ENCODE measurements around the gene MAN1C1.
"Not testable (repeated sequence)": the region's sequence is repeated elsewhere in the genome, so short reads cannot be mapped to it uniquely, and the experiment has no call there.

MAN1C1 gene

GRCh38 chr1:25583519-25584370, 32.8 kb upstream of the MAN1C1 start:
- DNase-seq = no peak

GRCh38 chr1:25586181-25586588, 30.4 kb upstream of the MAN1C1 start:
- DNase-seq = no peak

- DNase-seq = no peak
Observed at GRCh38 chr1:25587290-25587689, 29.3 kb upstream of the MAN1C1 start.

GRCh38 chr1:25588224-25588623, 28.4 kb upstream of the MAN1C1 start:
- not testable (repeated sequence) for DNase-seq

- not testable (repeated sequence) for DNase-seq
Observed at GRCh38 chr1:25588786-25589185, 27.8 kb upstream of the MAN1C1 start.

- DNase-seq = no peak
Observed at GRCh38 chr1:25590096-25590824, 26.3 kb upstream of the MAN1C1 start.

GRCh38 chr1:25593861-25594260, 22.7 kb upstream of the MAN1C1 start:
- no peak for DNase-seq

GRCh38 chr1:25594971-25595370, 21.6 kb upstream of the MAN1C1 start:
- DNase-seq = no peak

- DNase-seq = not testable (repeated sequence)
Observed at GRCh38 chr1:25596641-25597040, 19.9 kb upstream of the MAN1C1 start.

GRCh38 chr1:25598879-25599278, 17.7 kb upstream of the MAN1C1 start:
- DNase-seq = no peak

GRCh38 chr1:25599969-25600610, 16.5 kb upstream of the MAN1C1 start:
- no peak for DNase-seq

GRCh38 chr1:25600971-25601699, 15.5 kb upstream of the MAN1C1 start:
- DNase-seq = not testable (repeated sequence)

GRCh38 chr1:25603779-25604538, 12.6 kb upstream of the MAN1C1 start:
- DNase-seq = not testable (repeated sequence)

- DNase-seq = no peak
Observed at GRCh38 chr1:25607123-25607522, 9.5 kb upstream of the MAN1C1 start.

GRCh38 chr1:25608488-25609178, 8.0 kb upstream of the MAN1C1 start:
- peak; percentile 92 for DNase-seq

- DNase-seq = no peak
Observed at GRCh38 chr1:25609921-25610320, 6.7 kb upstream of the MAN1C1 start.

GRCh38 chr1:25610822-25611630, 5.6 kb upstream of the MAN1C1 start:
- no peak for DNase-seq

- no peak for DNase-seq
Observed at GRCh38 chr1:25611843-25612242, 4.7 kb upstream of the MAN1C1 start.

- DNase-seq = no peak
Observed at GRCh38 chr1:25612421-25612820, 4.2 kb upstream of the MAN1C1 start.

- no peak for DNase-seq
Observed at GRCh38 chr1:25613091-25613490, 3.5 kb upstream of the MAN1C1 start.

All from activated T-cell treated with anti-CD3 and anti-CD28 coated beads for 4 hours (primary cell).